ENCODE data around the gene PDGFB. TPM values are rescaled to one million over a fixed set of nuclear protein-coding genes. Genes with fewer than 3 reads are reported as not detected.

The PDGFB gene
- total RNA-seq (10 to 100 TPM; 21.9 to 28.2 TPM), polyA plus RNA-seq (ENCODE audit: insufficient read length in 6 of 6) (10 to 100 TPM; 16.0 to 27.5 (median 22.8) TPM)
- long read RNA-seq, donor 1, transcript PDGFB-201 (7 exons, 3,497 nt), result major isoform, 12 of 12 reads
- long read RNA-seq, donor 1, partial matches to known transcripts, result 0 of 12 reads
- long read RNA-seq, donor 1, other reads (novel, unspliced or antisense), result 0 of 12 reads
- long read RNA-seq, donor 2, transcript PDGFB-201 (7 exons, 3,497 nt), result major isoform, 7 of 7 reads
- long read RNA-seq, donor 2, partial matches to known transcripts, result 0 of 7 reads
- long read RNA-seq, donor 2, other reads (novel, unspliced or antisense), result 0 of 7 reads
- long read RNA-seq, donor 3, transcript PDGFB-201 (7 exons, 3,497 nt), result major isoform, 13 of 20 reads
- long read RNA-seq, donor 3, partial matches to known transcripts, result 7 of 20 reads
- long read RNA-seq, donor 3, other reads (novel, unspliced or antisense), result 0 of 20 reads
- long read RNA-seq, donor 4, partial matches to known transcripts, result 1 of 3 reads
- long read RNA-seq, donor 4, other reads (novel, unspliced or antisense), result 1 of 3 reads
- long read RNA-seq, donor 5, transcript PDGFB-201 (7 exons, 3,497 nt), result major isoform, 7 of 7 reads
- long read RNA-seq, donor 5, partial matches to known transcripts, result 0 of 7 reads
- long read RNA-seq, donor 5, other reads (novel, unspliced or antisense), result 0 of 7 reads
- long read RNA-seq, donor 6, transcript PDGFB-201 (7 exons, 3,497 nt), result major isoform, 9 of 9 reads
- long read RNA-seq, donor 6, partial matches to known transcripts, result 0 of 9 reads
- long read RNA-seq, donor 6, other reads (novel, unspliced or antisense), result 0 of 9 reads
- long read RNA-seq, donor 7, partial matches to known transcripts, result 0 of 2 reads
- long read RNA-seq, donor 7, other reads (novel, unspliced or antisense), result 0 of 2 reads
- long read RNA-seq, donor 8, partial matches to known transcripts, result 0 of 4 reads
- long read RNA-seq, donor 8, other reads (novel, unspliced or antisense), result 0 of 4 reads
- long read RNA-seq, donor 9, result 0 reads
- long read RNA-seq, donor 10, partial matches to known transcripts, result 0 of 1 reads
- long read RNA-seq, donor 10, other reads (novel, unspliced or antisense), result 1 of 1 reads
- long read RNA-seq, donor 11, transcript PDGFB-201 (7 exons, 3,497 nt), result major isoform, 6 of 6 reads
- long read RNA-seq, donor 11, partial matches to known transcripts, result 0 of 6 reads
- long read RNA-seq, donor 11, other reads (novel, unspliced or antisense), result 0 of 6 reads
- long read RNA-seq, donor 12, transcript PDGFB-201 (7 exons, 3,497 nt), result major isoform, 12 of 23 reads
- long read RNA-seq, donor 12, partial matches to known transcripts, result 11 of 23 reads
- long read RNA-seq, donor 12, other reads (novel, unspliced or antisense), result 0 of 23 reads

- peak; percentile 35 for ATAC-seq
- intact Hi-C loops (cut with DNase I), result loop anchor here in 1 of 2 donors (10.0 kb wide), 1 partner anchor 60 kb away; no protein-coding TSS in a partner anchor
- H3K27me3 ChIP-seq, result peaks cover 38 to 87% of the 10 kb centered on the region in 2 donors
- H3K4me3 ChIP-seq, result peak within 1 kb of the TSS; percentile 38 to 54
- no peaks in the 10 kb centered on the region for H3K36me3 ChIP-seq
- H3K9me3 ChIP-seq, result no peaks in the 10 kb centered on the region
- H3K4me1 ChIP-seq, result peaks cover 9 to 72% of the 10 kb centered on the region in 2 donors
- peak in 1 of 4 donors; percentile 69 for DNase-seq
- H3K27ac ChIP-seq, result peak within 1 kb of the TSS; percentile 44 to 73
- TF ChIP-seq, protein P1, sequence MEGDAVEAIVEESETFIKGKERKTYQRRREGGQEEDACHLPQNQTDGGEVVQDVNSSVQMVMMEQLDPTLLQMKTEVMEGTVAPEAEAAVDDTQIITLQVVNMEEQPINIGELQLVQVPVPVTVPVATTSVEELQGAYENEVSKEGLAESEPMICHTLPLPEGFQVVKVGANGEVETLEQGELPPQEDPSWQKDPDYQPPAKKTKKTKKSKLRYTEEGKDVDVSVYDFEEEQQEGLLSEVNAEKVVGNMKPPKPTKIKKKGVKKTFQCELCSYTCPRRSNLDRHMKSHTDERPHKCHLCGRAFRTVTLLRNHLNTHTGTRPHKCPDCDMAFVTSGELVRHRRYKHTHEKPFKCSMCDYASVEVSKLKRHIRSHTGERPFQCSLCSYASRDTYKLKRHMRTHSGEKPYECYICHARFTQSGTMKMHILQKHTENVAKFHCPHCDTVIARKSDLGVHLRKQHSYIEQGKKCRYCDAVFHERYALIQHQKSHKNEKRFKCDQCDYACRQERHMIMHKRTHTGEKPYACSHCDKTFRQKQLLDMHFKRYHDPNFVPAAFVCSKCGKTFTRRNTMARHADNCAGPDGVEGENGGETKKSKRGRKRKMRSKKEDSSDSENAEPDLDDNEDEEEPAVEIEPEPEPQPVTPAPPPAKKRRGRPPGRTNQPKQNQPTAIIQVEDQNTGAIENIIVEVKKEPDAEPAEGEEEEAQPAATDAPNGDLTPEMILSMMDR (IDR thresholded peaks at IDR 0.05), result no peak
Measured at GRCh38 chr22:39244496-39245129, at the start of gene PDGFB. Gene PDGFB (minus strand): TSS chr22:39244982. CDS start chr22:39243963, 1,019 bp downstream.

DNA sequence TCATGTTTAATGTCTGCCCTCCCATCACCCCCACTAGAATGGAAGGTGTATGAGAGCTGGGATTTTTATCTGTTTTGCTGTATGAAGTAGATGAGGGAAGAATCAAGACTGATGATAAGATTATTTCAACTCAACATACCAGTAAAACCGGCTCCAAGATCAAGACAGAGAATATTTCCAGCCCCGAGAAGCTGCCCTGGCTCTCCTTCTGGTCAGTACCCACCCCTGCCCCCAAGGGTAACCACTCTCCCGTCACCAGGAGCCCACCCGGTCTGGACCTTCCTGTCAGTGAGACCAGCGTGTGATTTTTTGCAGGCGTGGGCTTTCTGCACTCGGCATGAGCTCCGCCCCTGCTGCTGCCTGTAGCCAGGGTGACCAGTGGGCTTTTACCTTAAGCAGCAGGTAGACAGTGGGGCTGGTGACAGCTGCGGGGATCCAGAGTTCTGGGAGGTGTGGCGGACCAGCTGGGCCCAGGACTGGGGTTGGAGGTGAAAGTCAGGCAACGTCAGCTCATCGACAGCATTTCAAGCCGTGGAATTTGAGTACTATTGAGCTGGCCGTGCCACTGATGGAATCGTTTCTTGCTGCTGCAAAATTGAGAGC is 49.1 kb upstream of the PDGFB start:
- intact Hi-C loops (cut with DNase I), result no loop called here
- peaks cover 19 to 57% of the 10 kb centered on the region in 2 donors for H3K4me1 ChIP-seq
- ATAC-seq, result no peak

GRCh38 chr22:39292561-39293074 is 47.8 kb upstream of the PDGFB start:
- intact Hi-C loops (cut with DNase I), result no loop called here
- Histone ChIP-seq H3K27ac (peak overlapping the region; percentile 61 to 77), H3K36me3 (no peaks in the 10 kb centered on the region), H3K27me3 (peaks cover 0 to 10% of the 10 kb centered on the region in 2 donors), H3K9me3 (no peaks in the 10 kb centered on the region), H3K4me3 (no peak overlapping the region), H3K4me1 (peaks cover 18 to 54% of the 10 kb centered on the region in 2 donors)
- TF ChIP-seq, protein P1 (IDR thresholded peaks at IDR 0.05), result no peak
- ATAC-seq, result peak; percentile 93
- peak in 3 of 4 donors; percentile 64 to 95 (median 95) for DNase-seq

More for the DNA sequence above, 49.1 kb upstream of the PDGFB start:
- TF ChIP-seq, protein P1 (IDR thresholded peaks at IDR 0.05), result no peak
- peaks cover 0 to 19% of the 10 kb centered on the region in 2 donors for H3K27me3 ChIP-seq
- no peak overlapping the region for H3K27ac ChIP-seq
- DNase-seq, result no peak
- no peaks in the 10 kb centered on the region for H3K9me3 ChIP-seq
- no peaks in the 10 kb centered on the region for H3K36me3 ChIP-seq
- no peak overlapping the region for H3K4me3 ChIP-seq

DNA sequence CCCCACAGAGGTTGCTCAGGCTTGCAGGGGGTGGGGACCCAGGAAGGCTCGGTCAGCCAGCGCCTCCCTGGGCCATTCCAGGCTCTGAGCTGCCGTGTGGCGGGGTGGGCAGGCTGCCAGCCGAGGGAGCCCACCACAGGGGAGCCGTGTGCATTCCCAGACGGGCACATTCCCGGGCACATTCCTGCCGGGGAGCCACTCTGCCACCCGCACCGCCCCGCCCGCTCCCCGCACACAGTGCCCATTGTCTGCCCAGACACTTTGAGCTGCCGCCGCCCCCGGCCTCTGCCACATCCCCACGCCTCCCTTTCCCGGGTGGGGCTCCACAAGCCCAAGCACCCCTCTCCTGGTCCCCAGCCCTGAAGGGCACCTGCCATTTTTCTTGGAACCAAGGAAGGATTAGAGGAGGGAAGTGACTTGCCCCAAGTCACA is 47.3 kb upstream of the PDGFB start:
- ATAC-seq (peak; percentile 2), DNase-seq (no peak)
- intact Hi-C loops (cut with DNase I), result no loop called here
- Histone ChIP-seq H3K36me3 (no peaks in the 10 kb centered on the region), H3K4me1 (peaks cover 14 to 54% of the 10 kb centered on the region in 2 donors), H3K4me3 (no peak overlapping the region), H3K27me3 (peaks cover 0 to 5% of the 10 kb centered on the region in 2 donors), H3K9me3 (no peaks in the 10 kb centered on the region), H3K27ac (peak overlapping the region; percentile 61 to 77)
- TF ChIP-seq, protein P1 (IDR thresholded peaks at IDR 0.05), result no peak
